Omental fat pad (tissue), 4 donors: ENCODE results near the gene CNNM3. TPM values are rescaled to one million over a fixed set of nuclear protein-coding genes. Genes with fewer than 3 reads are reported as not detected.

Source experiments
- ATAC-seq: fragments of 150-250 bp; one replicate; pipeline ENCODE4 v1.9.1; 2016; ENCODE audit warnings: mild to moderate bottlenecking, moderate library complexity; ENCODE audit not compliant: low FRiP score
- DNase-seq: peaks from one replicate; pipeline ENCODE4 v3.0.0-alpha.2; 2019; ENCODE audit warnings: low spot score
- total RNA-seq, 4 donors: library from RNA; depleted of rRNA; stranded (reverse); fragments of >200 nt; gene quantifications; one replicate each; pipeline ENCODE4 v1.1.0, GENCODE V29; 2016
- TF ChIP-seq, protein P1 (sequence below), 3 donors: fragments of 450-650 bp; IDR thresholded peaks; one replicate each; pipeline ENCODE4 v1.5.1; 2016 to 2017; ENCODE audit warnings: antibody characterized with exemption in 3 of 3, mild to moderate bottlenecking in 3 of 3, moderate library complexity in 2 of 3

Gene CNNM3
- total RNA-seq, 4 donors from 2014 or later, result 5.9 to 11.0 (median 9.5) TPM

DNA sequence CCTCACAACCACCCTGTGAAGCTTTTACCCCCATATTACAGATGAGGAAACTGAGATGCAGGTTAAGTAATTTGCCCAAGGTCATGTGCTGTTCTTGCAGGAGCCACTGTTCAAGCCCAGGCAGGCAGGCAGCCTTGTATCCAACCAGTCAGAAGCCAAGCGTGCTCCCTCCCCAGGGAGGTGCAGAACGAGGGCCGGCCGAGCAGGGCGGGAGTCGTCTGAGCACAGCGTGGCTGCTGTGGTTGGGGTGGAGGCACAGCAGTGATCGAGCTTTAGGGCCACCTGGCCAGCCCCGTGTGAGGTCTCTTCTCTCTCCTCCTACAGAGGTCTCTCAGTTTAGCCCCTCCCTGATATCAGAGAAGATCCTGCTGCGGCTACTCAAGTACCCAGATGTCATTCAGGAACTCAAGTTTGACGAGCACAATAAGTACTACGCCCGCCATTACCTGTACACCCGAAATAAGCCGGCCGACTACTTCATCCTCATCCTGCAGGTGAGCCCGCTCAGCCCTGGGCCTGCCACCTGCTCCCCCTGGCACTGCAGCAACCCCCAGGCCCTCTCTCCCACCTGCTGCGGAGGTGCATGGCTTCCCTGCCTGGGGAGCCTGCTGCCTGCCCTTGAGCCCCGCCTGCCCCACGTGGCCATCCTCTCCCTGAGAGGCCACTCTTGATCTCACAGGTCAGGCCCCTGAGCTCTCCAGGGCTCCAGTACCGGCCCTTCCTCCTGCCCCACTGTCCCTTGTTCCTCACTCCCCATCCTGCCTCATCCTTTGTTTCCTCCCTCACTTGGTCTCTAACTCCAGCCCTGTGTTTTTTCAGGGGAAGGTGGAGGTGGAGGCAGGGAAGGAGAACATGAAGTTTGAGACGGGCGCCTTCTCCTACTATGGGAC is 17.1 kb upstream of the CNNM3 start:
- no peak for ATAC-seq
- TF ChIP-seq, protein P1, sequence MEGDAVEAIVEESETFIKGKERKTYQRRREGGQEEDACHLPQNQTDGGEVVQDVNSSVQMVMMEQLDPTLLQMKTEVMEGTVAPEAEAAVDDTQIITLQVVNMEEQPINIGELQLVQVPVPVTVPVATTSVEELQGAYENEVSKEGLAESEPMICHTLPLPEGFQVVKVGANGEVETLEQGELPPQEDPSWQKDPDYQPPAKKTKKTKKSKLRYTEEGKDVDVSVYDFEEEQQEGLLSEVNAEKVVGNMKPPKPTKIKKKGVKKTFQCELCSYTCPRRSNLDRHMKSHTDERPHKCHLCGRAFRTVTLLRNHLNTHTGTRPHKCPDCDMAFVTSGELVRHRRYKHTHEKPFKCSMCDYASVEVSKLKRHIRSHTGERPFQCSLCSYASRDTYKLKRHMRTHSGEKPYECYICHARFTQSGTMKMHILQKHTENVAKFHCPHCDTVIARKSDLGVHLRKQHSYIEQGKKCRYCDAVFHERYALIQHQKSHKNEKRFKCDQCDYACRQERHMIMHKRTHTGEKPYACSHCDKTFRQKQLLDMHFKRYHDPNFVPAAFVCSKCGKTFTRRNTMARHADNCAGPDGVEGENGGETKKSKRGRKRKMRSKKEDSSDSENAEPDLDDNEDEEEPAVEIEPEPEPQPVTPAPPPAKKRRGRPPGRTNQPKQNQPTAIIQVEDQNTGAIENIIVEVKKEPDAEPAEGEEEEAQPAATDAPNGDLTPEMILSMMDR (IDR thresholded peaks at IDR 0.05), result no peak
- DNase-seq, result no peak

DNA sequence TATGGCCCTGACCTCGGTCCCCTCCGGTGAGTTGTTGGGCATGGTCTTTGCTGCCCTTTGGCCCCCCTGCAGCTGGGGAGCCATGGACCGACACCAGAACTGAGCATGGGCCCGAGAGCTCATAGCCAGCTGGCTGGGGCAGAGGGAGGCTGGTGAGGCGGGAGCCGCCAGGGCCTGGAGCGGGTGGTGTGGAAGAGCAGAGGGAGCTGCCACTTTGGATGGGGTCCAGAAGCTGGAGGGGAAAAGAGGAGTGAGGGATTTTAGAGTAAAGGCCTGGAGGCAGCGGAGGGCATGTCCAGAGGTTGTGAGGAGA is 16.5 kb upstream of the CNNM3 start:
- DNase-seq, result no peak
- ATAC-seq, result no peak
- TF ChIP-seq, protein P1 (IDR thresholded peaks at IDR 0.05), result no peak

DNA sequence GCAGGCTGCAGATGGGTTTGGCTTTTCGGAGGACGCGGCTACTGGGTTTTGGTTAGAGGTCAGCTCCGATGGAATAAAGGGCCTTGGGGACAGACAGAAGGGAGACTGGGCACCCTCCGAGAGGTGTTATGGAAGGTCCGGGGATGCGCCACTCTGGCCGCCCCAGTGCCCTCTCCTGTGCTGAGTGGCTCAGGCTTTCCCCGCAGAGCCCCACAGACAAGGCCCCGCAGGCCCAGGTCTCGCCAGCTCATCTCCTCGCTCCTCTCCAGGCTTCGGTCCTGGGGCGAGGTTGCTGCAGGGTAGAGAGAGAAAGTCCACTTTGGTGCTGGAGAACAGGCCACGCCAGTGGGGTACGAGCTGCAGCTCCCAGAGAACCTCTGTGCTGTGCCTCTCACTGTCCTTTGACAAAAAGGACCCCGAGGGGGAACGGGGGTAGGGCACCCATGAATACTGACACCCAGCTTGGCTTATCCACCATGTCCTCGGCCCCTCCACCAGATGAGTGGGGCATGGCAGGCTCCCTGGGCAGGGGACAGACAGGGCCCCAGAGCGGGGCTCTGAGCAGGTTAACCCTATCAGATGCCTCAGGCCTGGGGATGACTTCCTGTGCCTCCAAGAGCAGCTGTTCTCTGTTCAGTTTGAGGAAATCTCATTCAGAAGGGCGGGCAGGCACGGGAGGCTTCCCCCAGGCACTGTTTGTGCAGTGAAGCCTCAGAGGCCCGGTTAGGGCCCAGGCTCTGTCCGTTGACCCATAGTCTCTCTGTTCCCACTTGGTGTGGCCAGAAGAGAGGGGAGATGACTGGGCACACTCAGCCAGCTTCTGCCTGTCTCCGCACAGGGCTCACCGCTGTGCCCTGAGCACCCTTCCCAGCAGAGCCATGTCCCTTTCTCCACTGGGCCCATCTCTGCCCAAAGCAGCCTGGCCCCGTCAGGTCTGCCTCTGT is 15.7 kb upstream of the CNNM3 start:
- ATAC-seq (peak; percentile 3), DNase-seq (no peak)
- TF ChIP-seq, protein P1 (IDR thresholded peaks at IDR 0.05), result no peak

DNA sequence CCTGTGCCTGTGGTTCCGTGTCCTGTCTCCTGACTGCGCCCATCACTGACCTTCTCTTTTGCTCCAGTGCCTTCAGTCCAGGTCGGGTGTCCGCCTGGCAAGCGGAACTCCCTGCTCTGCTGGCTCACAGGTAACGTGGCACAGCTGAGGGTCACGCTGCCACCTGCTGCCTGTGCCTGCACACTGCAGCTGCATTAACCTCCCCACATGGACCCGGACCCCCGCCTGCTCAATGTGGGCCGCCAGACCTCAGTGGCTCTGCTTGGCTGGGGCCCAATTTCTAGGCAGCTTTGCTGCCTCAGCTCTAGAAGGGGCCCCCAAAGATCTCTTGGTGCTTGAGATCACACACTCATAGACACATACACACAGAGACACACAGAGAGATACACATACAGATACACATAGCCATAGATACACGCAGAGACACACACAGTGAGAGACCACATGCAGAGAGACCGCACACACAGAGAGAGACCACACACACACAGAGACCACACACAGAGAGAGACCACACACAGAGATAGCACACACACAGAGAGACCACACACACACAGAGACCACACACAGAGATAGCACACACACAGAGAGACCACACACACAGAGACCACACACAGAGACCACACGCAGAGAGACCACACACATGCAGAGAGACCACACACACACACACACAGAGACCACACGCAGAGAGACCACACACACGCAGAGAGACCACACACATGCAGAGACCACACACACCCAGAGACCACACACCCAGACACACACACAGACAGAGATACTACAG is 14.9 kb upstream of the CNNM3 start:
- DNase-seq (peak; percentile 54), ATAC-seq (peak; percentile 90)
- TF ChIP-seq, protein P1 (IDR thresholded peaks at IDR 0.05), result peak in 1 of 3 donors; percentile 51

DNA sequence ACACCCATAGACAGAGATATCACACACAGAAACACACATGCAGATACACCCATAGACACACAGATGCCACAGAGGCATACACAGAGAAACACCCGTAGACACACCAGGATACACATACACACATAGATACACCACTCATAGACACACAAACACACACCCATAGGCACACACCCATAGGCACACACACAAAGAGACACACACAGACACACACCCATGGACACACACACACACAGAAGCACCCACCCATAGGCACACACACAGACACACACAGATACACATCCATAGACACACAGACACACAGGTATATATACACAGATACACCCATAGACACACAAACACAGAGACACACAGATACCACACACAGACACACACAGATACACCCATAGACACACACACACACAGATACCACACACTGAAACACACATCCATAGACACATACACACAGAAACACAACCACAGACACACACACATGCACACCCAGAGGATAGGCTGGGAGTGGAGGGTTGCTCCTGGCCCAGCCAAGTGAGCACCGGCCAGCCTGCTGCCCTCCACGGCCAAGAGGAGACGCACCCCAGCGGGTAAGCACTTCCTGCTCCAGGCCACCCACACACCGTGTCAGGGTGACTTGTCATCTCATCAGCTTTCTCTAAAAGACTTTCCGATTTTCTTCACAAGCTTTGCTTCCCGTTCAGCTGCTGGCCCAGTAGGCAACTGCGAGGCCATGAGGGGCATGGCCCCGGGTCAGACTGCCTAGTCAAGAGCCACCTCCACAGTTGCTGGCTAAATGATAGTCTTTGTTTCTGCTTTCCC is 14.1 kb upstream of the CNNM3 start:
- no peak for ATAC-seq
- TF ChIP-seq, protein P1 (IDR thresholded peaks at IDR 0.05), result no peak
- no peak for DNase-seq

DNA sequence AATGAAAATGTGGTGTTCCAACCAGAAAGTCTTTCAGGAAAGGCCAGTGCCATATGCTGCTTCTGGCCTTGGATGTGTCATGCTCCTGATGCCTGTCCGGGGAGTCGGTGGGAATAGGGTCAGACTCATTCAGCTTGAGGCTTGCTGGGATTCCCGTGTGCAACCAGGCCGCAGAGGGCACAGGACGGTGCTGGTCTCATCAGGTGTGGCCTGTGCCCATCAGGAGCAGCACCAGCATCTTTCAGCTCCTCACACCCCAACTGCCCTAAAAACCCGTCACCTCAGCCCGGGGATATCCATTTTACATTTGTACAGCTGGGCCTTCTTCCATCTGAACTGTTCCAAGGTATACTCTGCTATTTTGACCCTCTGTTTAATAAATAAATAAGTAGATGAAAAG is 13.3 kb upstream of the CNNM3 start:
- no peak for DNase-seq
- ATAC-seq, result no peak
- TF ChIP-seq, protein P1 (IDR thresholded peaks at IDR 0.05), result no peak
